ENCODE data around the gene EDARADD.

DNA sequence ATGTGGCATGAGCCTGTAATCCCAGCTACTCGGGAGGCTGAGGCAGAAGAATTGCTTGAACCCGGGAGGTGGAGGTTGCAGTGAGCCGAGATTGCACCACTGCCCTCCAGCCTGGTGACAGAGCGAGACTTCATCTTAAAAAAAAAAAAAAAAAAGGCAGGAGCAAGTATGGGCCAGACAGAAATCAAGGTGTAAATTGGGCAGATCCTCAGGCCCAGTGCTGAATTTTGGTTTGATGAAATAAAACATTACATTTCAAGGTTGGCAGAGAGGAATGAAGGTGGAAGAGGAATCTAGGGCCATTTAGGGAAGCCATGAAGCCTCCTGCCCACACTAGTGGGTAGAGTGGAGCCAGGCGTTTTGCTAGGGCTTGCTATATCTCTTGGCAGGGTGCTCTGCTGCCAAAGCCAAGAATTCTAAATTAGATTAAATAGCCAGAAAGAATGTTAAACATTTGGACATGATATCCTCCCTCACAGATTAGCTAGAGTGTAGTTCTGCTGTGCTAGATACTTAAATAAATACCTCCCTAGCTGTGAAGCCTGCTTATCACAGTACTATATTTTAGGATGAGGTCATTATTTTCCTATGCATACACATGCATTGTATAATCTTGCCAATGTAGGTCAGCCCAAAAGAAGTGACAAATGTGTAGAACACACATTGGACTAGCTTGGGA is 113.1 kb downstream of the EDARADD start:
- TF ChIP-seq ZFX (IDR thresholded peaks at IDR 0.05) (no peak), EZH2 (IDR thresholded peaks at IDR 0.05) (no peak), POLR2A (IDR thresholded peaks at IDR 0.05; ENCODE audit: borderline replicate concordance, extremely low read depth, insufficient read depth, insufficient read length) (no peak), RAD21 (IDR thresholded peaks at IDR 0.05; ENCODE audit: low read depth) (no peak), POLR2AphosphoS5 (IDR thresholded peaks at IDR 0.05; ENCODE audit: low read depth, low read length) (no peak), ZNF274 (IDR thresholded peaks at IDR 0.05; ENCODE audit: low read depth, low read length) (no peak)
- TF ChIP-seq, protein P1, sequence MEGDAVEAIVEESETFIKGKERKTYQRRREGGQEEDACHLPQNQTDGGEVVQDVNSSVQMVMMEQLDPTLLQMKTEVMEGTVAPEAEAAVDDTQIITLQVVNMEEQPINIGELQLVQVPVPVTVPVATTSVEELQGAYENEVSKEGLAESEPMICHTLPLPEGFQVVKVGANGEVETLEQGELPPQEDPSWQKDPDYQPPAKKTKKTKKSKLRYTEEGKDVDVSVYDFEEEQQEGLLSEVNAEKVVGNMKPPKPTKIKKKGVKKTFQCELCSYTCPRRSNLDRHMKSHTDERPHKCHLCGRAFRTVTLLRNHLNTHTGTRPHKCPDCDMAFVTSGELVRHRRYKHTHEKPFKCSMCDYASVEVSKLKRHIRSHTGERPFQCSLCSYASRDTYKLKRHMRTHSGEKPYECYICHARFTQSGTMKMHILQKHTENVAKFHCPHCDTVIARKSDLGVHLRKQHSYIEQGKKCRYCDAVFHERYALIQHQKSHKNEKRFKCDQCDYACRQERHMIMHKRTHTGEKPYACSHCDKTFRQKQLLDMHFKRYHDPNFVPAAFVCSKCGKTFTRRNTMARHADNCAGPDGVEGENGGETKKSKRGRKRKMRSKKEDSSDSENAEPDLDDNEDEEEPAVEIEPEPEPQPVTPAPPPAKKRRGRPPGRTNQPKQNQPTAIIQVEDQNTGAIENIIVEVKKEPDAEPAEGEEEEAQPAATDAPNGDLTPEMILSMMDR (IDR thresholded peaks at IDR 0.05 in 2 of 3, conservative IDR thresholded peaks at IDR 0.05 in 1 of 3; ENCODE audit: borderline replicate concordance in 1 of 3, insufficient read depth in 1 of 3, low read depth in 2 of 3, low read length in 2 of 3): no peak
- TF ChIP-seq, protein P2, sequence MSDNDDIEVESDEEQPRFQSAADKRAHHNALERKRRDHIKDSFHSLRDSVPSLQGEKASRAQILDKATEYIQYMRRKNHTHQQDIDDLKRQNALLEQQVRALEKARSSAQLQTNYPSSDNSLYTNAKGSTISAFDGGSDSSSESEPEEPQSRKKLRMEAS (IDR thresholded peaks at IDR 0.05): no peak

All from HCT116 (cell line).